Pons (tissue), 1 donor: Measurements from ENCODE around the gene PPP2R3B.
"Not testable (repeated sequence)": the region's sequence is repeated elsewhere in the genome, so short reads cannot be mapped to it uniquely, and the experiment has no call there.

Experiments used
- DNase-seq: peaks from one replicate; pipeline ENCODE4 v3.0.0-alpha.2; 2016; ENCODE audit warnings: low spot score

Gene PPP2R3B

DNA sequence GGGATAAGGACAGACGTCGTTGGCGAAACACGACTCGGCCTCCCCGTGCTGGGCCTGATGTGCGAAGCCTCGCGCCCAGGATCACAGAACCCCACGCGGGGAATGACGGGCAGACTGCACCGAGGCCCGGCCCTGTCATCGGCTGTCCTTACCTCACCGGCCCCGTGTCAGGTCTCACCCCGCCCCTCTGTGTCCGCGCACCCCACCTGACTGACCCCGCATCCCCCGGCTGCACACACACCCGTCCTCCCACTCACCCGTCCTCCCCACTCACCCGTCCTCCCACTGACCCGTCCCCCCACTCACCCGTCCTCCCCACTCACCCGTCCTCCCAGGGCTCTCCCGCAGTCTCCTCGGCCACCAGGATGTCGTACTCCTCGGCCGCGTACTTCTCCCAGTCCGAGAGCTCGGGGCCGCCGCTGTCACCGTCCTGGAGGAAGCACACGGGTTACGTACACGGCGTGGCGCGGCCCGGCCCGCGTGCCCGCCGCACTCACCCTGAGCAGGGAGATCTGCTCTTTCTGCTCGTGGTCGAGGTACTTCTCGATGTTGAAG is 48.3 kb downstream of the PPP2R3B start:
- no peak for DNase-seq

DNA sequence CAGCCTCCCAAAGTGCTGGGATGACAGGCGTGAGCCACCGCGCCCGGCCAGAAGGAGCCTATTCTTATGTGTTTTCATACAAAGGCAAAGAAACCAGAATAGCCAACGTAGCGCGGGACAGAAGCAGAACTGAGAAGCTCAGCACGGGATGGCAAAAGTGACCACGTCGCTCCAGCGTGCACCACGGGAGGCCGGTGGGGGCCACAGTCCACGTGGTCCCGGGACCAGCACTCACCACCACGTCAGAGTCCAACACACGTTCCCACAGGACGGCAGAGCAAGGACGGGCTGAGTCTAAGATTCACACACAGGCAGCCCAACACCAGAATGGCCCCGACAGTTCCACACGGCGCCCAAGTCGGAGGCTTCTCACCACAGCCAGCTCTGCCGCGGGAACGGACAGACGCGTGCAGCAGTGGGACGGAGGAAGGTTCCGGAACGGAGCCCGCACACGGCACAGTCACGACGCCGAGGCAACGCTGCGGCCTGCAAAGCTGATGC is 49.3 kb downstream of the PPP2R3B start:
- DNase-seq: no peak

GRCh38 chrX:336227-336626 is 50.5 kb downstream of the PPP2R3B start:
- DNase-seq: no peak

- no peak for DNase-seq
Measured at GRCh38 chrX:335758-336155, 51.0 kb downstream of the PPP2R3B start.

DNA sequence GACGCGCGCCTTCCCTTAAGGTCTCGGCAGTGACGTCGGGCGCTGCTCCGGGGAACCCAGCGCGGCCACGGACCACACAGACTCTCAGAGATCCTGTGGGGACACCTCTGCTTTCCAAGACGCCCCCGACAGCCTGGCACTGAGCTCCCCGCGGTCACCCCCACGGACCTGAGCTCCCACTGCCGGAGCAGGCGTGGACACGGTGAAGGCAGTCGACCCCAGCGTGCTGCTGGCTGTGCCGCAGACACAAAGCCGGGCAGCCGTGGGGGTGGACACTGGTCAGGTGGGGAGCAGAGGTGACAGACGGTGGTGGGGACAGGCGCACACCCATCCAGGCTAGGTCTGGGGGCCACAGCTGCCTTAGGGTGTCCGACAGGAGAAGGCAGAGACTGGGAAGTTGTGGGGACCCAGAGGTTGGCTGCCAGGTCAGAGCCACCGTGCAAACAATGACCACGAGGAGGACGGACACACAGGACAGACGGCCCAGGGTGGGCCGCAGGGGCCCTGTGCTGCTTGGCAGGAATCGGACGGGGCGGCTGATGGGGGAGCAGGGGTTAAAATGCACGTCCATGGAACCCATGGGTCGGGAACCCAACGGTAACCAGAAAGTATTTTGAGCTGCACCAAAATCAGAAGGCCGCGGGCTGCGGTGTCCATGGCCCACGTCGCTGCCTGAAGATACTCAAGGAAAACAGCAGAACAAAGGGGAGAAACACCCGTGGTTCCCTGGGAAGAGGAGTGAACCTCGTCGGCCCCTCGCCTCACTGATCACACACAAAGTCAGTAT is 51.5 kb downstream of the PPP2R3B start:
- DNase-seq: no peak

DNA sequence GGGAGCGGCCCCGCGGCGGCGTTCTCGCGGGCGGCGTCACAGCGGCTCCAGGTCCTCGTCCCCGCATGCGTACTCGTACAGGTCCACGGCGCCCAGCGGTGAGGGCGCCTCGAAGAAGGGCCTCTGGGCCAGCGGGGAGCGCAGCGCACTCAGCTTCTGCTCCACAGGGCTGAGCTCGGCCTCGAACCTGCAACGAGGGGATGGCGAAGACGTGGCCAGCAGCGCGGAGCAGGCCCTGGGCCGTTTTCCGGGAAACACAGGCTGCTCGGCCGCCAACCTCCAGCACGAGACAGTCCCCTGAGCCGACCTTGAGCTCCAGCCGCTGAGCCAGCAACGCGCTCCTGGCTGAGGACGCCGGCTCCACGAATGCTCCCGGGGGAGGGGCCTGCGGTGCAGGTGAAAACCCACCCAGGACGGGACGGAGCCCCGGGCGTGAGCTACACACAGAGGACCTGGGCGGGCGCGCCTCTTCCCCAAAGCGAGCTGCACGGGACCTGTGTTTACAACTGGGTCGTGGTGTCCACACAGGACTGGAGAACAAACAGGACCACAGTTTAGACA is 52.3 kb downstream of the PPP2R3B start:
- DNase-seq: no peak

GRCh38 chrX:333611-334311 is 52.9 kb downstream of the PPP2R3B start:
- DNase-seq: no peak

DNA sequence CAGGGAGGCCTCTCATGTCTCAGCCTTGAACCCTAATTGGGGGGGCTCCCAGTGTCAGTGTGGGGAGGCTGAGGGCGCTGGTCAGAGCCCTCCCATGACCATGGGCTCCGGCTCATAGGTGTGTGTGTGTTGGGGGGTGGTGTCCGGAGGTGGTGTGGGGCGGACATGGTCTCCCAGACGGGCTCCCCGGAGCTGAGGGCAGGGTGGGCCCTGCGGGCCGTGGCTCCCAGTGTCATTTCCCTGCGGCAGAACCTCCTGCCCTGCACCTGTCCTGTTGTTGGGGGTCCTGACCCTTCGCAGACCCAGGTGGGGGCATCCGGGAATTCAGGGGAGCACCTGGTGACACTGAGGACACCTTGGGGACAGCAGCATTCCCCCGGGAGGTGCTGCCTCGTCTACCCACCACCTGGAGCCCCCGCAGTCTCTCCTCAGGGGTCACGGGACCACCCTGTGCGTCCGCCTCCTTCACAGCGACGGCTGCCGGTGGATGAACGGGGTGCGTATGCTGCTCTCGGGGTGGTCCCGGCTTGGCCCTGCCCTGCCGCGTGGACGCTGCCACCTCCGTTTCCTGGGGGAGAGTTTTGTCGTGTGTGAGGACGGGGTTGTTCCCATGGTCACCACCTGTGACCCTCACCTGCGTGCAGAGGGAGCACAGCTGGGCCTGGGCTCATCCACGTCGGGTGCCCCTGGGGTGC is 53.6 kb downstream of the PPP2R3B start:
- DNase-seq: no peak

DNA sequence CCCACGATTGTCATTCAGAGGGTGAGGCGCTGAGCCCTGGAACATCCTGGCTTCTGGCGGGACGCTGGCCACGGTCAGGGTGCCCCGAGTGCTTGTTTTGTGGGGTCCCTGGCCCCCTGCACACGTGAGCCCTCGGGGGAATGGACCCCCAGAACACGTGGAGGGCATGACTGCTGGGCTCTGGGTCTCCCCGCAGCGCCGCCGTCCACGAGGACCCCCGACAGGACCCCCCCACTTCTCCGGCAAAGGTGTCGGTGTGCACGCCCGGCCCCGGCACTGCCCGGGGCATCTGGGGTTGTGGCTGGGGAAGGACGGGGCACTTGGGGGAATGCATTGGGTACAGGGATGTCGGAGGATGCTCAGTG is 54.2 kb downstream of the PPP2R3B start:
- no peak for DNase-seq

DNA sequence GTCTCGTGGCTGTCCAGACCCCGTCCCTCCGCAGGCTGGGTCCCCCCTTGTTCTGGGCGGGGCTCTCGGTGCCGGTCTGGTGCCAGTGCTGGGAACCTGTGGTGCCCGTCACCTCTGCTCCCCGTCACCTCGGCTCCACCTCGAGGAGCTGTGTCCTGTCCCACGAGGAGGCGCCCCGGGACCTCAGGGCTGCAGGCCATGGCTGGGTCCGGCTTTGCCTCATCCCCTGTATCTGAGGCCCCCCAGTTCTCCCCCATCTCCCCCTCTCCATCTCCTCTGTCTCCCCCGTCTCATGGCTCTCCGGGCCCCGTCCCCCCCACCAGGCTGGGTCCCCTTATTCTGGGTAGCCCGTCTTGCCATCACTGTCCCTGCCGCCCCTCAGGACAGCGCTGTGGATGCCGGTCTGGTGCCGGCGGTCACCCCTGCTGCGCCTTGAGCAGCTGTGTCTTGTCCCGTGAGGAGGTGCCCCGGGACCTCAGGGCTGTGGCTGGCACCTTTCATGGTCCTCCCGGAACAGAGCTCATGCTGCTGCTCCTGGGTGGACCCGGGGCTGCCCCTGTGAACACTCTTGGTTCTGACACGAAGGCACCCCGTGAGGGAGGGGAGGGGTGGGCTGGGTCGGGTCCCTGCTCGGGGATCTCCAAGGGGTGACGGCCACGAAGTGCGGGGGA is 54.7 kb downstream of the PPP2R3B start:
- no peak for DNase-seq

DNA sequence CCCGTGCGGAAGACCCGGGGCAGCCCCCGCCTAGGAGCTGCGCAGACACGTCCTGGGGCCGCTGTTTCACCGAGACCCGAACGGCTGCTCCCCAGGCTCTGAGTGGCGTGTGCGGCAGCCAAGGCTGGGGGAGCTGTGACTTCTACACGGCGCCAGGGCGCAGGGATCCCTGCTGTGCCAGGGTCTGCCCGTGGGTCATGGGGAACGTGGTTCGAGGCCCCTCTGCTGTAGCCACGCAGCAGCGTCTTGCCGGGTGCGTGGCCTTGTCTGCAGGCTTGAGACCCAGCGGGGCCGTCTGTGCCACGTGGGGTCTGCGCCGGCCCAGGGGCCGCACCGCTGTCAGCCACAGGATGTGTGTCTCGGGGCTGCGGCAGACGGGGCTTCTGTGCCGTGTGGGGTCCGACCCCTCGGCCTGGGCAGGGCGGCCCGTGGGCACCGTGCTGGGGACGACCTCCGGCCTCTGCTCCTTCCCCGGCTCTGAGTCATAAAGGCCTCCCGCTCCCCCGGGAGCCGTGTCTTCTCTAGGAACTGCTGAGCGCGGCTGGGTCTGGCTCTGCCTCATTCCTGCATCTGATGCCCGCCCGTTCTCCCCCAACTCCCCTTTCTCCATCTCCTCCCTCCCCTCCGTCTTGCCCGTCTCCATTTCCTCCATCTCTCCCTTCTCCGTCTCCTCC is 55.4 kb downstream of the PPP2R3B start:
- DNase-seq: no peak

DNA sequence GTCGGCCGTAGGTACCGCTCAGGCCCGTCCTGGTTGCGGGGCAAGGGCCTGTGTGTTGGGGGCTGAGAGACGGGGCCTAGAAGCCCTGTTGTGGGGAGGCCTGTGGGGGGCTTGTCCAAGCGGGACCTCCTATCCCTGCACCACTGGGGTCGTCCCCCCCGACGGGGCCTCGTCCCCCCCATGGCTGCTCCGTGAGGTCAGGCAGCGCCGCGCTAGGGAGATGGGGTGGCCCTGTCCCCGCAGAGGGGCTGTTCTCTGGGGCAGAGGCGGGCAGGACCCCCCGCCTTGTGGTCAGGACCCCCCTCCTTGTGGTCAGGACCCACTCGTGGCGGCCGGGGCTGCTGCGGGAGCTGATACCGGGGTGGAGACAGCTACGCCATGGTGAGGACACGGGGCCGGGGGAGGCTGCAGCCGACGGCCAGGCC is 56.0 kb downstream of the PPP2R3B start:
- no peak for DNase-seq

- DNase-seq: not testable (repeated sequence)
Measured at GRCh38 chrX:330141-330725, 56.5 kb downstream of the PPP2R3B start.

GRCh38 chrX:329291-329910 is 57.3 kb downstream of the PPP2R3B start:
- DNase-seq: no peak

DNA sequence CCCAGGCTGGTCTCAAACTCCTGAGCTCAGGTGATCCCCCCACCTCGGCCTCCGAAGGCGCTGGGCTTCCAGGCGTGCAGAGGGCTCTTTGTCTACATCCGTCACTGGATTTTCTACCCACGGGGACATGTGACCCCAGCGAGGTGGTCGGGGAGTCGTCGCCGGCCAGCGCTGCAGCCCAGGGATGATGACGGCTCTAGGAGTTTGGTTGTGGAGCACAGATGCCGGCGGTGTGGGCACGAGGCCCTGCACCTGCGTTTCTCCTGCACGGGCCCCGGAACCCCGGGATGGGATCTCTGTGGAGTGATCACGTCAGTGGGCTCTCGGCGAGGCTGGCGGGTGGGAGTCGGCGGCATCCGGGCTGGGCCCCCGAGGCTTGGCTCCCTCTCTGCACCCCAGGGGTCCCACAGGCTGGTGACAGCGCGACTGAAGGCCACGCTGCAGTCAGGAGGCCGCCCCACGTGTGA is 59.0 kb downstream of the PPP2R3B start:
- DNase-seq: no peak

GRCh38 chrX:324664-325063 is 62.0 kb downstream of the PPP2R3B start:
- not testable (repeated sequence) for DNase-seq

DNA sequence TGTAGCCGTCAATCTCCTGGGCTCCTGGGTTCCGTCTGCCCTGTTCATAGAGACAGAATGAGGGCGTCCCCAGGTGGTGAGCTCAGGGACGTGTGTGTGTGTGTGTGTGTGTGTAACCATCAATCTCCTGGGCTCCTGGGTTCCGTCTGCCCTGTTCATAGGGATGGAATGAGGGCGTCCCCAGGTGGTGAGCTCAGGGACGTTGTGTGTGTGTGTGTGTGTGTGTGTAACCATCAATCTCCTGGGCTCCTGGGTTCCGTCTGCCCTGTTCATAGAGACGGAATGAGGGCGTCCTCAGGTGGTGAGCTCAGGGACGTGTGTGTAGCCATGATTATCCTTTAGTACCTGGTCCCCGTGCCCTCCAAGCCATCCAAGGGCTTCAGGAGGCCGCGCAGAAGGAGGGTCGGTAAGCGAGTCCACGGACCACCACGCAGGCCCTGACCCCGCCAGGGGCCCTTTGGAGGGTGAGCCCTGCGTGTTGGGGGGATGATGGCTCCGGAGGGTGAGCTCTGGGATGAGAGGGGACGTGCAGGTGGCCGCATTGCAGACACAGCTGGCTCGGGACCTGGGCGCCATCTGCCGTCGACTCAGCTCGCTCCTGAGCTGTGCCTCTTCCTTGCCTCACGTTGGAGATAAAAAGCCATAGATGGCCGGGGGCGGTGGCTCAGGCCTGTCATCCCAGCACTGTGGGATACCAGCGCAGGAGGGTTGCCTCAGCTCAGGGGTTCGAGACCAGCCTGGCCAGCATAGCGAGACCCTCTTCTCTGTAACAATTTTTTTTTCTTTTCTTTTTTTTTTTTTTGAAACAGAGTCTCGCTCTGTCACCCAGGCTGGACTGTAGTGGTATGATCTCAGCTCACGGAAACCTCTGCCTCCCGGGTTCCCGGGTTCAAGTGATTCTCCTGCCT is 62.7 kb downstream of the PPP2R3B start:
- DNase-seq: peak; percentile 25

- DNase-seq: peak; percentile 14
Measured at GRCh38 chrX:320126-320783, 66.5 kb downstream of the PPP2R3B start.
